ENCODE results near the gene TINAG.

DNA sequence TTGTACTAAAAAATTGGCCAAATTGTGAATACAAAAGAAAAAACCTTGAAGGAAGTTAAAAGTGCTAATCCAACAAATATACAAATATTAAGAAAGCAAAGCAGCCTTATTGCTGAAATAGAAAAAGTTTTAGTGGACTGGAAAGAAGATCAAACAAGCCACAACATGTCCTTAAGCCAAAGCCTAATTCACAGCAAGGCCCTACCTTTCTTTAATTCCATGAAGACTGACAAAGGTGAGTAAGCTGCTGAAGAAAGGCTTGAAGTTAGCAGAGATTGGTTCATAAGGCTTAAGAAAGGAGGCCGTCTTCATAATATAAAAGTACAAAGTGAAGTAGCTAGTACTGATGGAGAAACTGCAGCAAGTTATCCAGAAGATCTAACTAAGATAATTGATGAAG lies 53.5 kb downstream of the TINAG start:
- TF ChIP-seq GATA3 (IDR thresholded peaks at IDR 0.05; ENCODE audit: low read depth, low read length) (no peak), GATA2 (IDR thresholded peaks at IDR 0.05; ENCODE audit: low read depth, low read length) (no peak)
